ENCODE results near the gene GTF2H2C_2.
"Not testable (repeated sequence)": the region's sequence is repeated elsewhere in the genome, so short reads cannot be mapped to it uniquely, and the experiment has no call there.

GTF2H2C_2 gene

DNA sequence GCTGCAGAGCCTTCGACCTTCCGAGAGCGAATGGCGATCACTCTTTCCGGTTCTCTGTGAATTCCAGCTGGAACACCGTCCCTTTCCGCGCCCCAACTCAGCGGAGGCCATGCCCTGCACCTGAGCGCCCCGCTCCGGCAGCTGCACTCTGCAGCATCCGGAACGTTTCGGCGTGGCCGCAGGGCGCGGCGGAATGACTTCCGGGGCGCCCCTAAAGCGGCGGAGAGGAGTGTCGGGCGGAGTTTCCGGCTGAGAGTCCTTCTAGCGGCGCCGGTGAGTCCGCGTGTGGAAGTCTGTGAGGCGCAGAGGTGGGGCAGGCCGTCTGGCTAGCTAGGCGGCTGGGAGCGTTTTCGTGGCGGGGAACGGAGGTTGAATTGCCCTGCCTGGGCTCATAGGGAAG, at the start of gene GTF2H2C_2:
TSS of gene GTF2H2C_2 (plus strand) at position 252 of the 400 bp plus-strand sequence.
- DNase-seq; POLR2A ChIA-PET; H3K9me3 ChIP-seq (ENCODE audit: control extremely low read depth in 1 of 5, control insufficient read depth in 4 of 5, insufficient read depth in 2 of 5, low read depth in 1 of 5, low read length in 4 of 5); H3K4me1 ChIP-seq (ENCODE audit: control extremely low read depth in 1 of 4, control insufficient read depth in 4 of 4, insufficient read depth in 4 of 4, low read length in 3 of 4); H3K27me3 ChIP-seq (replicated peaks in 2 of 5; ENCODE audit: control insufficient read depth in 4 of 5, insufficient read depth in 5 of 5, low read length in 4 of 5); CTCF ChIA-PET; H3K27ac ChIP-seq (ENCODE audit: insufficient read depth in 1 of 2, low read depth in 1 of 2, low read length in 2 of 2, poor library complexity in 1 of 2, severe bottlenecking in 2 of 2); H3K36me3 ChIP-seq (ENCODE audit: control insufficient read depth in 4 of 4, insufficient read depth in 4 of 4, low read length in 3 of 4); H3K4me3 ChIP-seq (ENCODE audit: control insufficient read depth in 1 of 7, extremely low read depth in 1 of 7, insufficient read depth in 4 of 7, low read depth in 2 of 7, low read length in 6 of 7): not testable (repeated sequence)
- no CpG with 5 or more reads among the region's 39 CpGs for WGBS (ENCODE audit: insufficient coverage)

- POLR2A ChIA-PET; H3K36me3 ChIP-seq (ENCODE audit: control insufficient read depth in 4 of 4, insufficient read depth in 4 of 4, low read length in 3 of 4); H3K9me3 ChIP-seq (ENCODE audit: control extremely low read depth in 1 of 5, control insufficient read depth in 4 of 5, insufficient read depth in 2 of 5, low read depth in 1 of 5, low read length in 4 of 5); CTCF ChIA-PET; H3K4me1 ChIP-seq (ENCODE audit: control extremely low read depth in 1 of 4, control insufficient read depth in 4 of 4, insufficient read depth in 4 of 4, low read length in 3 of 4); H3K27me3 ChIP-seq (replicated peaks in 2 of 5; ENCODE audit: control insufficient read depth in 4 of 5, insufficient read depth in 5 of 5, low read length in 4 of 5): not testable (repeated sequence)
- peak overlapping the region; percentile 19 to 77 (median 55) for H3K4me3 ChIP-seq (ENCODE audit: control insufficient read depth in 1 of 7, extremely low read depth in 1 of 7, insufficient read depth in 4 of 7, low read depth in 2 of 7, low read length in 6 of 7)
- DNase-seq = peak in 1 of 3 donors; percentile 74
- no CpG with 5 or more reads among the region's 71 CpGs for WGBS (ENCODE audit: insufficient coverage)
- H3K27ac ChIP-seq (ENCODE audit: insufficient read depth in 1 of 2, low read depth in 1 of 2, low read length in 2 of 2, poor library complexity in 1 of 2, severe bottlenecking in 2 of 2) = peak overlapping the region in 1 of 2 experiments; percentile 43
Observed at GRCh38 chr5:70400984-70401686, 14.0 kb upstream of the GTF2H2C_2 start.

DNA sequence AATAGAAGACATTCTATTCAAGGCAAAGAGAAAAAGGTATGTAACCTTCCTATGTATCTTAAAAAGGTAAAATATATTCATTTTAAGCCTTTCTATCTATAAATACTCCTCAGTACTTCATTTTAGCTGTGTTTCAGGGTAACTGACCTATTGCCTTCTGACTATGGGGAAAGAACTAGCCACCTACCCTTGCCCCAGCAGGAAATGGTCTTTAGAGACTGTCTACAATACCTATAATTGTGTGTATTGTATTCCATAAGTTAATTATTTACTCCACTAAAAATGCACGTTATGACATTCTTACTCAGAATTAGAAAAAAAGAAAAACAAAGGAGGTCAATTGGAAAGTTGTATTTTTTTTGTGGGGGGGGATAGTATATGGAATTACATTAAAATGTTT, 6.2 kb downstream of the GTF2H2C_2 start:
- CTCF ChIA-PET; POLR2A ChIA-PET; H3K4me3 ChIP-seq (ENCODE audit: control insufficient read depth in 1 of 7, extremely low read depth in 1 of 7, insufficient read depth in 4 of 7, low read depth in 2 of 7, low read length in 6 of 7); H3K27me3 ChIP-seq (replicated peaks in 2 of 5; ENCODE audit: control insufficient read depth in 4 of 5, insufficient read depth in 5 of 5, low read length in 4 of 5); H3K4me1 ChIP-seq (ENCODE audit: control extremely low read depth in 1 of 4, control insufficient read depth in 4 of 4, insufficient read depth in 4 of 4, low read length in 3 of 4); DNase-seq; H3K9me3 ChIP-seq (ENCODE audit: control extremely low read depth in 1 of 5, control insufficient read depth in 4 of 5, insufficient read depth in 2 of 5, low read depth in 1 of 5, low read length in 4 of 5); H3K36me3 ChIP-seq (ENCODE audit: control insufficient read depth in 4 of 4, insufficient read depth in 4 of 4, low read length in 3 of 4); H3K27ac ChIP-seq (ENCODE audit: insufficient read depth in 1 of 2, low read depth in 1 of 2, low read length in 2 of 2, poor library complexity in 1 of 2, severe bottlenecking in 2 of 2): not testable (repeated sequence)
- no CpG with 5 or more reads among the region's 1 CpG for WGBS (ENCODE audit: insufficient coverage)

DNA sequence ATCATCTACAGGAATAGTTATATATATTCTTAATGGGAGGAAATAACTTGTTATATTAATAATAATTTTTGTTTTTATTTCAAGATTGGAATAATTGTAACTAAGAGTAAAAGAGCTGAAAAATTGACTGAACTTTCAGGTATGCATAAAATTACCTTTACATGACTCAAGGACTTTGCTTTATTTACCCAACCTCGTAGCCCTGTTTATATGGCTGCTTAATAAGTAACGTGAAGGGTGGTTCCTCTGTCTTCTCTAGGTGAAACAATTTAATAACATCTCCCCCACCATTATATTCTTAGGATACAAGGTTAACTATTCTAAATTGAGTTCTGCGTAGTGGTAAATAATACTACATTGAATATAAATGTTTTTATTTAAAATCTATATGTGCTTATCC, 8.0 kb downstream of the GTF2H2C_2 start:
- H3K4me3 ChIP-seq (ENCODE audit: control insufficient read depth in 1 of 7, extremely low read depth in 1 of 7, insufficient read depth in 4 of 7, low read depth in 2 of 7, low read length in 6 of 7); DNase-seq; POLR2A ChIA-PET; H3K27ac ChIP-seq (ENCODE audit: insufficient read depth in 1 of 2, low read depth in 1 of 2, low read length in 2 of 2, poor library complexity in 1 of 2, severe bottlenecking in 2 of 2); H3K36me3 ChIP-seq (ENCODE audit: control insufficient read depth in 4 of 4, insufficient read depth in 4 of 4, low read length in 3 of 4); H3K4me1 ChIP-seq (ENCODE audit: control extremely low read depth in 1 of 4, control insufficient read depth in 4 of 4, insufficient read depth in 4 of 4, low read length in 3 of 4); H3K9me3 ChIP-seq (ENCODE audit: control extremely low read depth in 1 of 5, control insufficient read depth in 4 of 5, insufficient read depth in 2 of 5, low read depth in 1 of 5, low read length in 4 of 5); H3K27me3 ChIP-seq (replicated peaks in 2 of 5; ENCODE audit: control insufficient read depth in 4 of 5, insufficient read depth in 5 of 5, low read length in 4 of 5); CTCF ChIA-PET: not testable (repeated sequence)
- no CpG with 5 or more reads among the region's 3 CpGs for WGBS (ENCODE audit: insufficient coverage)

DNA sequence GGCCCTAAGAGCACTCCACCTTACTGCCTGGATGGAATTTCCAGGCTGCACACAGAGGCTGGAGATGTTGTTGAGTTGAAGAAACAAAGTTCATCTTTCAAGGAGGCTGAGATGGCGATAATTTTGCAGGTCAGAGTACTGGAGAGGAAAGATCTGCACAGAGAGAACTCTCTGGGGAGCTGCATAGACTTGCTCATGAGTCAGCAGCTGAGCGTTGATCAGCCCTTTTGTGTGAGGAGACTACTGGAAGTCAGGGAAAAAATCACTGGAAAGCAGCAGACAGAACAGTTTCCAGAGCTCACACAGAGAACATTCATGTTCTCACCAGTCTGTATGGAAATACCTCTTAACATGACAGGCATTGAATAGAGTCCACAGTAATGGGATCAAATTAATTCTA, 23.4 kb downstream of the GTF2H2C_2 start:
- H3K4me1 ChIP-seq (ENCODE audit: control extremely low read depth in 1 of 4, control insufficient read depth in 4 of 4, insufficient read depth in 4 of 4, low read length in 3 of 4); H3K36me3 ChIP-seq (ENCODE audit: control insufficient read depth in 4 of 4, insufficient read depth in 4 of 4, low read length in 3 of 4); H3K4me3 ChIP-seq (ENCODE audit: control insufficient read depth in 1 of 7, extremely low read depth in 1 of 7, insufficient read depth in 4 of 7, low read depth in 2 of 7, low read length in 6 of 7); H3K27ac ChIP-seq (ENCODE audit: insufficient read depth in 1 of 2, low read depth in 1 of 2, low read length in 2 of 2, poor library complexity in 1 of 2, severe bottlenecking in 2 of 2); H3K9me3 ChIP-seq (ENCODE audit: control extremely low read depth in 1 of 5, control insufficient read depth in 4 of 5, insufficient read depth in 2 of 5, low read depth in 1 of 5, low read length in 4 of 5); DNase-seq; CTCF ChIA-PET; POLR2A ChIA-PET; H3K27me3 ChIP-seq (replicated peaks in 2 of 5; ENCODE audit: control insufficient read depth in 4 of 5, insufficient read depth in 5 of 5, low read length in 4 of 5): not testable (repeated sequence)
- no CpG with 5 or more reads among the region's 2 CpGs for WGBS (ENCODE audit: insufficient coverage)

- H3K4me3 ChIP-seq (ENCODE audit: control insufficient read depth in 1 of 7, extremely low read depth in 1 of 7, insufficient read depth in 4 of 7, low read depth in 2 of 7, low read length in 6 of 7); H3K27me3 ChIP-seq (replicated peaks in 2 of 5; ENCODE audit: control insufficient read depth in 4 of 5, insufficient read depth in 5 of 5, low read length in 4 of 5); H3K36me3 ChIP-seq (ENCODE audit: control insufficient read depth in 4 of 4, insufficient read depth in 4 of 4, low read length in 3 of 4); H3K9me3 ChIP-seq (ENCODE audit: control extremely low read depth in 1 of 5, control insufficient read depth in 4 of 5, insufficient read depth in 2 of 5, low read depth in 1 of 5, low read length in 4 of 5); H3K4me1 ChIP-seq (ENCODE audit: control extremely low read depth in 1 of 4, control insufficient read depth in 4 of 4, insufficient read depth in 4 of 4, low read length in 3 of 4); DNase-seq; CTCF ChIA-PET; POLR2A ChIA-PET; H3K27ac ChIP-seq (ENCODE audit: insufficient read depth in 1 of 2, low read depth in 1 of 2, low read length in 2 of 2, poor library complexity in 1 of 2, severe bottlenecking in 2 of 2): not testable (repeated sequence)
- no CpG with 5 or more reads among the region's 1 CpG for WGBS (ENCODE audit: insufficient coverage)
Observed at GRCh38 chr5:70449565-70449964, 34.4 kb downstream of the GTF2H2C_2 start.

DNA sequence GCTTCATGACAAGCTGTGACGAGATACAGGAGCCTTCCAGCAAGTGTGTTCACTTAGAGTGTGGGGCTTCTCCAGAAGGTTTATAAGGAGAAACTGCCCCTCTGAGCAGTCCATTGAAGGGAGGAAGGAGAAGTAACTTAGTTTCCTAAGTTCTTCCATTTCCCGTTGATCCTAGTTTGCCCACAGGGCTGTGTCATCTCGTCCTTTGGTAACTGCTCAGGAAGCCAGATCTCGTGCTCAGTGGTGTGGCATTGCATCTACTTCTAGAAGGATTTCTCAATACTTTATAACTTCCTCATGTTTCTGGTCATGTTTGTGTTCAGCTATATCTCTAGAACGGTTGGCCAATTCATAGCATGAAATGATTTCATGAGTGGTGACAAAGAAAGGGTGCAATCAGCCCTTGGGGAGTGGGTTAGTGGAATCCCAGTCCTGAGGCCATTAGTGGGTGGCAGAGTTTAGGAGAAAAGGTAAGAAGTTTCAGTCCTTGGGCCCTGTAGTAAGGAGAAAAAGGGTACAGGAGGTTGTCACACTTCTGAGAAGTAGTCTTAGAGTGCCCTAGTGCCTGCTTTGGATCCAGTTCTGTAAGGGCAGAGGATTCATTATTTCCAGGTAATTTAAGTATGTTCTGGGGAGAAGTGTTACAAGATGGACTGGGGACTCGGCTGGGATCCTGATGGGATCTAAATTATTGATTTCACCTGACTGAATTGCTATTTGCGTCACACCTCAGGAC, 36.2 kb downstream of the GTF2H2C_2 start:
- H3K27ac ChIP-seq (ENCODE audit: insufficient read depth in 1 of 2, low read depth in 1 of 2, low read length in 2 of 2, poor library complexity in 1 of 2, severe bottlenecking in 2 of 2); H3K27me3 ChIP-seq (replicated peaks in 2 of 5; ENCODE audit: control insufficient read depth in 4 of 5, insufficient read depth in 5 of 5, low read length in 4 of 5); H3K4me3 ChIP-seq (ENCODE audit: control insufficient read depth in 1 of 7, extremely low read depth in 1 of 7, insufficient read depth in 4 of 7, low read depth in 2 of 7, low read length in 6 of 7); H3K36me3 ChIP-seq (ENCODE audit: control insufficient read depth in 4 of 4, insufficient read depth in 4 of 4, low read length in 3 of 4); POLR2A ChIA-PET; H3K4me1 ChIP-seq (ENCODE audit: control extremely low read depth in 1 of 4, control insufficient read depth in 4 of 4, insufficient read depth in 4 of 4, low read length in 3 of 4); DNase-seq; H3K9me3 ChIP-seq (ENCODE audit: control extremely low read depth in 1 of 5, control insufficient read depth in 4 of 5, insufficient read depth in 2 of 5, low read depth in 1 of 5, low read length in 4 of 5); CTCF ChIA-PET: not testable (repeated sequence)
- no CpG with 5 or more reads among the region's 7 CpGs for WGBS (ENCODE audit: insufficient coverage)

Measured in common myeloid progenitor, CD34-positive (primary cell).